CD4-positive, alpha-beta T cell treated with Interleukin-6 at 100 ng/mL for 8 hours (primary cell): ENCODE results near the gene CAB39L.
"Not testable (repeated sequence)": the region's sequence is repeated elsewhere in the genome, so short reads cannot be mapped to it uniquely, and the experiment has no call there.

Source experiments
- DNase-seq: peaks from one replicate; pipeline ENCODE4 v3.0.0-alpha.2; 2020; ENCODE audit warnings: mixed read lengths, low spot score

CAB39L gene

DNA sequence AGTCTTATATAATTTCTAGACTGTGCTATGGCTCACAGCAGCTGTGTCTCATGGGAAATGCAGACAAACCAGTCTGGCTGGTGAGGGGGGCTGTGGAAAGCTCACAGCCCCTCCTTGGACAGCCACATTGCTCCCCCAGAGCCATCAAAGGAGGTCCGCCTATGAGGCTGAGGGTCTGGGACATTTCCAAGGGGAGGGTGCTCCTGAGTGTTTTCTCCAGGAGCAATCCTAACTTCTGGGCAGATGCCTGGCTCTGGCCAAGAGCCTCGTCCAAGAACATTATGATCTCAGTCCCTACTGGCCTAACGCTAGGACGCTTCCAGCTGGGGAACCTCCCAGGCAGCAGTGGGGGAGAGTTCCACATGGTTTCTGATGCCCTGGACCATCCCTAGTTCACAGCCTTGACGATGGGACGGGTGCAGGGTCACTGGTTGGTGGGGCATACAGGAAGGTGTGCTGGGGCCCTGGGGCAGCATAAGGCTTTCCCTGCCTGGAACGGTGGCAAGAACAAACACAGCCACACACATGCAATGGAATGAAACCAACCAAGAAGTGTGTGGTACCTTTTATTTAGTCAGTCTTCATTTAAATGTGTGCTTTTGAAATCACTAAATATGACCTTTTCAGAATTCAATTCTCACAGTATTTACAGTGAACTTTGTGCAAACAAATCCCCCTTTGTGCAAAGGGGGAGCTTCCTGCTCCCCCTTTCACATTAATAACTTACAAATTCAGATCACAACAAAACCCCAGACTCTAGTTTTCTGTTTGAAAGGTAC lies 135.6 kb downstream of the CAB39L start:
- no peak for DNase-seq

DNA sequence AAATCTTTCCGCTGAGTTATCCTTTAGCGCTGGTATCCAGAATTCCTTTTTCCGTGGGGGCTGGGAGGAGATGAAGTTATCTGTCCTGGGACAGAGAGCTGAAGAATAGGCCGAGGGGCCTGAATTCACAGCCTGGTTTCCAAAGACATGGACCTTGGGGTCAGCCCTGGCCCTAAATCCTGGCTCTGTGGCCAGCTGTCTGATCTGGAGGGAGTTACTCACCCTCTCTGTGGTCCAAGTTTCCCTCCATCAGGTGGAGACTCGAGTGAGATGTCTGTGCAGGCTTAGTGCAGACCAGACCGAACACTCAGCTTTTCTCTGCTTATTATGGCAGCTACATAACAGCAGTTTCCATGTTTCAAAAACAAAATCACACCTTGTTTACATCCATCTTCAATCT lies 136.5 kb downstream of the CAB39L start:
- no peak for DNase-seq

DNA sequence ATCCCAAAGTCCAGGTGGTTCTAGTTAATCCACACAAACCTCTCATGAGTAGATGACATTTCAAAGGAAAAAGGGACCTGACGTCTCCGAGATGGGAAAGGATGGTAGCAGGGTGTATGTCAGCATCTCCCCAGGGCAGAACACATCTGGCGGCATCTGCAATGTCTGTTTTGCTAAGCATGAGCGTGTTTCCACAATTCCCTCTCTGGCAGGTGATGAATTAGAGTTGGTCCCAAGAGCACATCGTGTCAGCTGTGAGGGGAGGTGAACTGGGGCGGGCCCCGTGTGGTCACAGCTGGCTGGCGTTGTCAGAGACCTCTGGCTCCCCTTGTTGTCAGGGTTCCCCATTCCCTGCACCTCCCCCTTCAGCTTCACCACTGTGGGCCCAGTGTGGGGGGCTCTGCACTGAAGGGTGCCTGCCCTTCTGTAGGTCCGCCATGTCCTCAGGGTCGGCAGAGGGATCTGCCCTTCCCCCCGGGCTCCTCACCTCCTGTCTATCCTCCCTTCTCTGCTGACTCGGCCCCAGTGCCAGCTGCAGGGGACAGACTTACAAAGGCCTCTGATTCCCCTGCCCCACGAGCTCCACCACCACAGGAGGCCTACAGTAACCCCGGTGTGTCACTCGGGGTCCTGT lies 138.0 kb downstream of the CAB39L start:
- DNase-seq: no peak

DNA sequence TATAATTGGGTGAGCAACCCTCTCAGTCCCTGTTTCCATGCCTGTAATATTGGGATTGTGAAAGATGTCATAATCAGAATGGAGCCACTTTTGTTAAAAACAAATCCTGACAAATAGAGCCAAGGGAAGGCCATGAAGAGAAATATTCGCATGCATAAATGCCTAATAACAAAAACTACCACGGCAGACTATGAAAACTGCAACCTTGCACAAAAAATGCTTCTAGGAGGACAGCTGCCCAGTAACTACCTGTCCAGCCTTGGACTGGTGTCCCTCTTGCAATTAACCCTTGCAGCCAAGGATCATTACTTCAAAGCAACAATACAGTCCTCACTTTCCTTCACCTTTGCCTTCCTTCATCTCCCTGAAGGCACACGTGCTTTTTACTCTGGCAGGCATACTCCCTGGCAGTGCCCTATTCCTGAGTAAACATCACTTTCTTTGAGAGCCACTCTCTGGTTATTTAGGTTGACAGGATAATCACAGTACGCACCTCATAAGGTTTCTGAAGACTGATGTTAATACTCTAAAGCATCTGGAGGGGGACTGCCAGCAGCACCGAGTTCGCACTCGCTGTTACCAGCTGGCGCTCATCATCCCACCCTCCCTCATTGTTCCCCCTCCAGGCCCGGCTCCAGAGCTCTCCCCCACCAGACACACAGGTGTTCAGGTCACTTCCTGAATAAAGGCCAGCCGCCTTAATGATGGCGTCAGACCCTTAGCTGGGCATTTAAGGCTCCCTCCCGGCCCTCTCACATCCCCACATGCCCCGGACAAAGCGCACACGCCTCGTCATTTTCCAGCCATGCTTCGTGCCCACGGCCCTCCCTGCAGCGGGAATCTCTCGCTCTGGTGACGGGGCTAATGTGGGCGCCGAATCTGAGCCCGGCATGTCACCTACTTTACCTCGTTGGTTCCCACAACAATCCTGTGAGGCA lies 138.8 kb downstream of the CAB39L start:
- no peak for DNase-seq

DNA sequence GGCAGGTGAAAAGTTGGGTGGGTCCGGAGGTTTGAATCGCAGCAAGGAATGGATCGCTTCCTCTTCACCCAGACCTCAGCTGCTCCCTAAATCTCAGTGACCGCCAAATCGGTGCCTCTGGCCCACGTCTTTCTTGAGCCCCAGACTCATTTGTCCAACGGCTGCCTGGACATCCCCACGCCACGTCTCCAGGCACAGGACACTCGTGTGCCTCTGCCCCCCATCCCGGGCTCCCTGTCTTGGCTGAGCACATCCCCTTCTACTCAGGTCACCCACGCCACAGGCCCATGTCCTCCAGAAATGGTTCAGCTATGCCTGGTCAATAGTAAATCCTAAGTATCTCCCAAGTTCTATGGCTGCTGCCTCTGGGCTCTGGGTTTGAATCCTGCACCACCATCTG lies 139.5 kb downstream of the CAB39L start:
- no peak for DNase-seq

DNA sequence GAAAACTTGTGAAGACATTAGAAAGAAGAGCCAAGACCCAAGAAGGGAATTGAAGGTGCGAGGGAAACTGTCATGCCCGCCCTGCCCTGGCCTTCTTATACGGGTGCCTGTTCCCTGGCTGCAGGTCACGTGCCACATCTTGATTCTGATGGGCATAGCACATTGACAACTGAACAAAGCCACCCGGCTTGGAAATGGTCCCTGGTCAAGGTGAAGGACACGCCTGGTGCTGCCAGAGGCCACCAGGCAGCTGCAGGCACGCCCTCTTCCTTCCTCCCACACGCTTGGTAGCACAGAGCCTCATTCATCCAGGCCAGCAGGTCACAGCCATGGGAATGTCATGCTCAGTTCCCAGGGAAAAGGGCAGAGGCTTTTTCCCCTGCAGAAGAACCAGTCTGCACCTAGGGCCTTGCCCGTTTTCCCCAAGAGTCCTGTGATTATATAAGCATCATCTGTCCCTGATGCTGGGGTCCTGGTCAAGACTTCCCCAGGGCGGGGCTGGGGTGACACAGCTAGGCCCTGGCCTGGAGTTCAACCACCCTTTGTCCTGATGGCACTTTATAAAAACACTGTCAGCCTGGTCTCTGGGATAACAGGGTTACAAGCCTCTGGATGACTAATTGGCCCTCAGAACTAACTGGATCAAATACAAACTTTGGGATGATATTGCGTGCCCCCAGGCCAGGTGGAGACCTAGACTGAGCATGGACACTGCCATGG lies 140.2 kb downstream of the CAB39L start:
- DNase-seq: no peak

DNA sequence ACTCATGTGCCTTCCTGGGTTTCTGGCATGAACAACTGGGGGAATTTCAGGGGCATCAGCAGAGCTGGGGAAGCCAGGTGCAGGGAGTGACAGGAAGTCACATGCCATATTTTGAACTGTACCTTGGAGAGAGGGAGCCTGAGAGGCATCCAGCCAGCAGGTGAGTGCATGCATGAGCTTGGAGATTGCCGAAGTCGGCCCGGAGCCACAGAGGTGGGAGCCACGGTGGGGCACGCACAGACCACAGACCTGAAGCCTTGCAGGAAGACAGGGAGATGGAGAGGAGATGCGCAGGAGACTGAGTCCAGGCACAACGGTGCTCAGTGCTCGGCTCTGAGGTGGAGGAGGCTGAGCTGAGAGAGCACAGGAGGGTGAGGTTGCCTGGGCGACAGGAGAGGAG lies 141.0 kb downstream of the CAB39L start:
- no peak for DNase-seq

DNA sequence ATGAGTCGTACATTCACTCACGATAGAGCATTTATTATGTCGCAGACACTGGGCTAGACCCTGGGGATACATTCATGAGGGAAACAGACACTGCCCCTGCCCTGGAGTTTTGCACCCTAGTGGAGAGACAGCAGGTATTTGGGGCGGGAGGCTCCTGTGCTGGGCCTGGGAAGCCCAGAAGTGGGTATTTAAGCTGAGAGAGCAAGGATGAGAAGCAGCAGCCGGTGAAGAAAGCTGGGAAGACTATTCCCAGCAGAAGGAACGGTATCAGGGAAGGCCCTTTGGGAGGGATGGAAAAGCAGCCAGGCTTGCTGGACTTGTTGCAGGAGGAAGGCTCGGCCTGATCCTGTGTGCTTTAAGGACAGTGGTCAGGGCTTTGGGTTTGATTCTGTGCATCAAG lies 141.6 kb downstream of the CAB39L start:
- DNase-seq: no peak

DNA sequence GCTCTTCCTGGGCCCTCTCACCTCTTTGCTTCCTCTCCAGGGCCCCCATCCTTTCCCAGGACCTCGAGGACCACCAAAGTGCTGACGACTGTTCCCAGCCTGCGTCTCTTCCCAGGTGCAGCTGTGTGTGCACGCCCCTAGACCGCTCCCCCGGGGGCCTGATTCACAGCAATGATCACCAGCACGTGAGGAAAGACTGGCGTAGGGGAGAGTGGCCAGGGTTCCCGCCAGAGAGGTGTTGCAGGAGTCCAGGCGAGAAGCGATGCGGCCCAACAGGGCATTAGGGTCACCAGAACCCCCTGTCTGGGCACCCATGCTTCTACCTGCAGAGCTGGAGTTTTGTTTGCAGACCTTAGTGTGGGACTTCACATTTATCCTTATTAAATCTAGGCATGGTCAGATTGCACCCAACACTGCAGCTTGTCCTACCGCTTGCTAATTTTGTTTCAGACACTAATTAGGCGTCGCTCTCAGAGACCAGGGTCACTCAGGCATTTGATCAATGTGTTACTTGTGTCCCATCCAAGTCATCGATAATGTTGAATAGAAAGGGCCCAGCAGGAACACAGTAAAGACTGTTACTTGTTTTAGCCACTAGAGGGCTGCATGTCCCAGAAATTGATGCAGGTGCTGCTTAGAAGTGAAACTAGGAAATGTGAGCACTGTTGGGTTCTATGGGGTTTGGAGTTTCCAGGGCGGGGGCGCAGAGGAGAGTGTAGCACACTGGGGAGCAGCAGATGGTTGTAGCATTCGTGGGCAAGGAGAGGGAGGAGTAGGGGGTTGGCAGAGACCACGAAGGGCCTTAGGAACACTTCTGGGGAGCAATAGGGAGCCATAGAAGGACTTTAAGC lies 142.9 kb downstream of the CAB39L start:
- DNase-seq: peak; percentile 81

DNA sequence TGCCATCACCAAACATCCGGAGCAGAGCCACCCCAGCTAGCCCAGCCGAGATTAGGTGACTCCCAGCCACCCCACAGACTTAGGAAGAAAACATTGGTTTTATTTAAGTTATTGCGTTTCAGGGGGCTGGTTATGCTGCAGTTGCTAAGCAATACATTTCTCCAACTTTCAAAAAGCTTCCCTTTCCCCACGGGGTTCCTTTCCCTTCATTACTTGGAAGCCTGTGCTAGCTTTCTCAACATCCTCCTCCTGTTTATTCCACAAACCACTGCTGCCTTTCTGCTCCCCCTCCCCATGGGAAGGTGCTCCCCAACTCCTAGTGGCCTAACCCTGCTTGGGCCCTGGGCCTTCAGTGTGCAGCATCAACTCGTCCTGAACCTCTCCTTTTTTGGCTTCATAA lies 143.6 kb downstream of the CAB39L start:
- no peak for DNase-seq

DNA sequence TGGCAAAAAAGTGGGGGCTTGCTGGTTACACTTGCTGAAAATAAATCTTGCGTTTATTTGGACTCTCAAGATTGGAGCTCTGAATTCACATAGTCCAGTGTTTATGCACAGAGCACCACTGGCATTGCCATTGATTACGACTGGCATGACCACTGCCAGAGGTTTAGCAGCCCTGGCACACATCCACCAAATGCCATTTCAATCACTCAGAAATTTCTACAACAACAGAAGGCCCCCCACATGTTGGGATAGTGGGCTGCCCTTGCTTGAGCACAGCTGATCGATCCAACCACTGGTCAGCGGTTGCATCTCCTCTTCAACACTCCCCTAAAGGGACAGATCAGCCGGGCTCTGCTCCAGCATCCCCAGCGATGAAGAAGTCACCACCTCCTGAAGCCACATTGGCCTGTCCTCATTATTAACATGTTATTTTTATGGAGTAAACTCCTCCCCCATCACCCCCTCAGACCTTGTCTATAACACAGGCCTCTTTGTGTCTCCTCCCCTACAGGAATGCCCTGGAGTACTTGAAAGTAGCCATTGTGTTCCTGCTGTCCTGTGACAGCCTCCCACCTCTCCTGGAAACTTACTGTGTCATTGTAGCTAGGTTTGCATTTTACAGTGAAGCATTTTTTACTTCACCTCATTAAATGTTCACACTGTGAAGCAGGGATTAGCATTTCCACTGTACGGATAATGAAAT lies 144.8 kb downstream of the CAB39L start:
- DNase-seq: no peak

DNA sequence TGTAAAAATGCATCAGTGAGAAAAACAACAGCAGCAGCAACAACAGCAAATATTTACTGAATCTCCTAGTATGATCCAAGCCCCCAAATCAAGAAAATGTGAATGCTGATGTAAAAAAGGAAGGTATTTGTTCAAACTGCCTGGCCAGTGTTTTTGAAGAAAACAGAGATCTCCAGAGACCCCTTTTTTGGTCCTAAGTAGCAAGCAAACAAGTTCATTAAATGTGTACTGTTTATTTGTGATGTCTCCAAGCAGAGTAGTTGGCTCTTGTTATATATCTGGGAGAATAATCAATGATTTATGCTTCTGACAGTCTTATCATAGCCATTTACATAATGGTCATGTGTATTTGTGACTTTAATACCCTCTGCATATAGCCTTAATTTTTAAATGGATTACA lies 145.4 kb downstream of the CAB39L start:
- no peak for DNase-seq

DNA sequence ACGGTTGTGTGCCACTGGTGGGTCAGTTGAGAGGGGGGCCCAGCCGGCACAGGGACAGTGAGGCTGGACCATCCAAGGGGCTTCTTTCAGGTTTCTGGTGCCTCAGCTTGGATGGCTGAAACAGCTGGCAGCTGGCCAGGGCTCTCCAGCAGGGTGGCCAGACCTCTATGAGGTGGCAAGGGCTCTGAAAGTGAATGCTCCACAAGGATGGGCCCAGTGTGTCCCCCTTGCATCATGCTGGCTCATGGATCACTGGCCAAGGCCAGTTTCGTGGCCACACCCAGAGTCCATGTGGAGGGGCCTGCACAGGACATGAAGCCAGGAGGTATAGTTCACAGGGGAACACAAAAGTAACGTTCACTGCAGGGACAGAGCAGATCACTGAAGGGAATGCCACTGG lies 146.5 kb downstream of the CAB39L start:
- DNase-seq: no peak

DNA sequence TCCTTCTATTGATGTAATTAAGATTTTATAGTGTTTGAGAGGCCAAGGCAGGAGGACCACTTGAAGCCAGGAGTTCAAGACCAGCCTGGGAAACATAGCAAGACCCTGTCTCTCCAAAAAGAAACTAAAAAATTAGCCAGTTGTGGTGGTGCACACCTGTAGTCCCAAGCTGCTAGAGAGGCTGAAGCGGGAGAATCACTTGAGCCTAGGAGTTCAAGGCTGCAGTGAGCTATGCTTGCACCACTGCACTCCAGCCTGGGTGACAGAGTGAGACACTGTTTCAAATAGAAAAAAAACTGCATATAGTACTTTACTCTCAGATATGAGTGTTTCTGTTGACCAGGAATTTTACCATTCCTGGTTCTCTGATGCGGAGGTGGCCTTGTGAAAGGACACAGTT lies 147.2 kb downstream of the CAB39L start:
- no peak for DNase-seq

DNA sequence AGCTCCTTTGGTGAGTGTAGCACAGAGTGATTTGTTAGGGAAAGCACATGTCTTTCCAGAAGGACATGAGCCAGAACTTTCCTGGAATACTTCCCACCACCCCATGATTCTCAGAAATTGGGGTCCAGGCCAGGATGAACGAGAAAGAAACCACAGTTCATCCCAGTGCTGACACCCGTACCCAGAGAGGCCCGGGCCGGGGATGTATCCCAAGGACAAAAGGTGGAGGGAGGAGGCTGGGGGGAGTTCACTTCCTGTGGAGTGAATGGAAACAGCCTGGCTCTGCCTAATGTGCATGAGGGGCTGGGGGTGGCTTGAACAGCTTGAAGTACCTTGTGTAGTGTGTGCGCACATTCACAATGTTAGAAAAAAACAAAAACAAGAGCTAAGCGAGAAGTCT lies 148.6 kb downstream of the CAB39L start:
- no peak for DNase-seq

DNA sequence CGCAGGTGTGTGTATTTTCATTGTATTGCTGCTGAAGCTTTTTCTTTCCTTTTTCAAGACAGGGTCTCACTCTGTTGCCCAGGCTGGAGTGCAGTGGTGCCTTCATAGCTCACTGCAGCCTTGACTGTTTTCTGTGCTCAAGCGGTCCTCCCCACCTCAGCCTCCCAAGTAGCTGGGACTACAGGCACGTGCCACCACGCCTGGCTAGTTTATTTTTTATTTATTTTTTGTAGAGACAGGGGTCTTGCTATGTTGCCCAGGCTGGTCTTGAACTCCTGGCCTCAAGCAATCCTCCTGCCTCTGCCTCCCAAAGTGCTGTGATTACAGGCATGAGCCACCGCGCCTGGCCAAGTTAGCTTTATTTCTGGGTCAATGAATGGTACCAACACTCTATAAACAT lies 149.1 kb downstream of the CAB39L start:
- DNase-seq: not testable (repeated sequence)

DNA sequence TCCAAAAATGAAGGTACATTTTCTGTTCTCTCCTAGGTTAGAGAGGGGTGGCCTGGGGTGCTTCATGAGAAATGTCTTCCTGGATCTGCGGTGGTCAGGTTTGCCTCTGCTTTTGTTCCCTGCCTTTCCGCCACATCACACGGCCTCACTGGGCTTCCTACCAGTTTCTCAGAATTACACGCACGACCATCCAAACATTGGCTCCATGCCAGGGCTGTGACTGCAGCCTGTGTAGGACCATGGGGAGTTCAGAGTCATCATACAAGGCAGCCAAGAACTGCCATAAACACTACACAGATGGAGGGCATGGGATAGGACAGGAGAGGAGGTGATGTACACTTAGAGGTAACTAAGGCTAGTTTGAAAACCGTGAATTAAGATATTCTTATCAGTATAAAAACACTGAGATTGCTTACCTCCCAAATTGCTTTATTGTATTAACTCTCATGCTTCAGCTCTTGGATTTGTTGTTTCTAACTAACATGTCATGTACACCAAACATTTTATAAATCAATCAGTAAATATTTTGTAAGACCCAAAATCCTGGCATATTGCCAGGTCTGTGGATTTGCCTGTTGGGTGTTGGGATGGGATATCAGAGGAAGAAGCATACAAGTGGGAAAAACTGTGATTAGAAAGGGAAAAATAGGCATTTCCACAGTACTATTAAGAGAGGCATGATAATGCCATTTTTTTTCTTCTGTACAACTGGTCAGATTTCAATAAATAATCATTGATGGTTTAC lies 150.9 kb downstream of the CAB39L start:
- DNase-seq: no peak

DNA sequence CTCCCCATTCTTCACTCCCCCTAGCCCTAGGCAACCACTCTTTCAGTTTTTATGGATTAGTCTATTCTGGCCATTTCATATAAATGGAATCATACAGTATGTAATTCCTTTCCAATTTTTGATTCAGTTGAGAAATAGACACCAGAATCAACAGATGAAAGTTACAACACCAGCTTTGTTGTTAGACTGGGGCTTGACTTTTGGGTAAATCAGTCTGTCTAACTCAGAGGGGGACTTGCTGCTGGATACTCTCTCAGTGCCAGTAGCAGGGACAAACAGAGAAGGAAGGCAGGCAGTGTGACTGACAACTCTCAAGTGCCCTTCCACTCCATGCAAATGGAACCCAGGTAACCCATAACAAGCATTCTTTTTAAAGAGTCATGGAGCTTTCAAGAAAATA lies 155.4 kb downstream of the CAB39L start:
- no peak for DNase-seq

DNA sequence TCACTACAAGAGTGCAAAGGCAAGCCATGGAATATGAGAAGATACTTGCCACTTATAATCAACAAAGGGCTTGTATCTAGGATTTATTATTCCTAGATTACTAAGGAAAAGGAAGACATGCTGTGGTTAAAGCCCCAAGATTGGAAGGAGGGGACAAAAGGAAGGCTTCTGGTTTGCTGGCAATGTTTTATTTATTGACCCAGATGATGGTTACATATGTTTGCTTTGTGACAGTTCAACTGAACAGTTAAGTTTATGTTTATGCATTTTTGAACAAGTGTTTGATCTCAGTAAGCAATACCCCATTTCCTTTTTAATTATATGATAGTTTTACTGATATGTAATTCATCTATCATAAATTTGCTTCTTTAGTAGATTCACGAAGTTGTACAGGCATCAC lies 155.9 kb downstream of the CAB39L start:
- DNase-seq: no peak

DNA sequence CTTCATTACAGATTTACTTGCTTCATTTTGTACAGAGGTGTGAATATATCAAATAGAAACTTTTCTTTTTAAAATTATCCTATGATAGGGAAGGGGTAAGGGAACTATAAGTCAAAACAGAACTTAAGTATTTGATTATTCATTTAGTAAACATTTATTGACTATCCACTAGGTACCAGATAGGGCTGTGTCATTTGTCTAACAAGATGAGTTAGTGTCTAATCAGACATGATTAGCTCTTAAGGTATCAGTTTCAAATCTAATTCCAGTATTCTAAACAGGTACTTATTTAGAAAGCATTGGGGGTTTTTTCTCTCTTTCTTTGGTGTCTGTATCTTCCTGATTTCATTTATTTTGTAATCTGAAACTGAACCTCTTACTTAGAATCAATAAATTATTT lies 164.0 kb downstream of the CAB39L start:
- DNase-seq: no peak
